UCSD-AML1 (cell line): ENCODE data around the gene ZNF593.

Experiments
- DNase-seq: peaks from one replicate; lab custom pipeline; 2025; ENCODE audit not compliant: unreplicated experiment; lab: John Stamatoyannopoulos, UW

Gene ZNF593

DNA sequence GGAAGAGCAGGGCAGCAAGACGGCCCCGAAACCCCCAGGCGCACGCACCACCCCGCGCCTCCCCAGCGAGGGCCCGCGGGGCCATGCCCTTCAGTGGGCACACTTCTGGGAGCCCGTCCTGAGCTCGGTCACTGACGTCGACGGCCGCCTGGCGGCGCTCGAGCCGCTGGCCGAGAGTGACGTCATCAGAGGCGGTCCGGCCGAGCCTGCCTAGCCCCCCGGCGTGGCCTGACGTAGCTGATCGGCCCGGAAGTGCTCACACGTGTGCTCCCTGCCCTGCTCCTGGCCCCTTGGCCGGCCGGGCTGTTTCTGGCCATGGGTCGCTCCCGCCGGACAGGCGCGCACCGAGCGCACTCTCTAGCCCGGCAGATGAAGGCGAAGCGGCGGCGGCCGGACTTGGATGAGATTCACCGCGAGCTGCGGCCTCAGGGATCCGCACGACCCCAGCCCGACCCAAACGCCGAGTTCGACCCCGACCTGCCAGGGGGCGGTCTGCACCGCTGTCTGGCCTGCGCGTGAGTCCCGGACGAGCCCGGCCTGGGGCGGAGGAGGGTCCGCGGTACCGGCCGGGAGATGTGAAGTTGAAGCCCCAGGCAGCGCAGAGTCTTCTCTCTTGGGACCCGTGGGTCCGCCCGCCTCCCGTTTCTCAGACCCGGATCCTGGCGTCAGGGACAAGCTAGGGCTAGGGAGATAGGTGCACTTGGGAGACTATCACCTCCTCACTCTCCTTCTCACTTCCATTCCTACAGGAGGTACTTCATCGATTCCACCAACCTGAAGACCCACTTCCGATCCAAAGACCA is at the start of gene ZNF593:
TSS of gene ZNF593 (plus strand) at position 240 of the 803 bp plus-strand sequence. CDS start at position 316, 76 bp downstream.
- DNase-seq = peak; percentile 93

DNA sequence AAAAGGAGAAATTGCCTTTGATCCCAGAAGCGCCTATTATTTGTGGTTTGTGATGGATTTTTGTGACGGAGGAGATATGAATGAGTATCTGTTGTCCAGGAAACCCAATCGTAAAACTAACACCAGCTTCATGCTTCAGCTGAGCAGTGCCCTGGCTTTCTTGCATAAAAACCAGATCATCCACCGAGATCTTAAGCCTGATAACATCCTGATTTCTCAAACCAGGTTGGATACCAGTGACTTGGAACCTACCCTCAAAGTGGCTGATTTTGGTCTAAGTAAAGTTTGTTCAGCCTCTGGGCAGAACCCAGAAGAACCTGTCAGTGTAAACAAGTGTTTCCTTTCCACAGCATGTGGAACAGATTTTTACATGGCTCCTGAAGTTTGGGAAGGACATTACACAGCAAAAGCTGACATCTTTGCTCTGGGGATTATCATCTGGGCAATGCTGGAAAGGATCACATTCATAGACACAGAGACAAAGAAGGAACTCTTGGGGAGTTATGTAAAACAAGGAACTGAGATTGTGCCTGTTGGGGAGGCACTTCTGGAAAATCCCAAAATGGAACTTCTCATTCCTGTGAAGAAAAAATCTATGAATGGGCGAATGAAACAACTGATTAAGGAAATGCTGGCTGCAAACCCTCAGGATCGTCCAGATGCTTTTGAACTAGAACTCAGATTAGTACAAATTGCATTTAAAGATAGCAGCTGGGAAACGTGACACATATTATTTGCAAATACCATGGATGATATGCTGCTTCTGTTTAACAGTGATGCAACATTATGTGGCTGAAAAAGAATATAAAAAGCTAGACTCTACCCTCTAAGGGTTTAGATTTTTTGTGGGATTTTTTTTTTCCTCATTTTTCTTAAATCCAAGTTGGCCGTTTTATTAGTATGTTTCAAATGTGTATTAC is 47.6 kb upstream of the ZNF593 start:
- DNase-seq = no peak

DNA sequence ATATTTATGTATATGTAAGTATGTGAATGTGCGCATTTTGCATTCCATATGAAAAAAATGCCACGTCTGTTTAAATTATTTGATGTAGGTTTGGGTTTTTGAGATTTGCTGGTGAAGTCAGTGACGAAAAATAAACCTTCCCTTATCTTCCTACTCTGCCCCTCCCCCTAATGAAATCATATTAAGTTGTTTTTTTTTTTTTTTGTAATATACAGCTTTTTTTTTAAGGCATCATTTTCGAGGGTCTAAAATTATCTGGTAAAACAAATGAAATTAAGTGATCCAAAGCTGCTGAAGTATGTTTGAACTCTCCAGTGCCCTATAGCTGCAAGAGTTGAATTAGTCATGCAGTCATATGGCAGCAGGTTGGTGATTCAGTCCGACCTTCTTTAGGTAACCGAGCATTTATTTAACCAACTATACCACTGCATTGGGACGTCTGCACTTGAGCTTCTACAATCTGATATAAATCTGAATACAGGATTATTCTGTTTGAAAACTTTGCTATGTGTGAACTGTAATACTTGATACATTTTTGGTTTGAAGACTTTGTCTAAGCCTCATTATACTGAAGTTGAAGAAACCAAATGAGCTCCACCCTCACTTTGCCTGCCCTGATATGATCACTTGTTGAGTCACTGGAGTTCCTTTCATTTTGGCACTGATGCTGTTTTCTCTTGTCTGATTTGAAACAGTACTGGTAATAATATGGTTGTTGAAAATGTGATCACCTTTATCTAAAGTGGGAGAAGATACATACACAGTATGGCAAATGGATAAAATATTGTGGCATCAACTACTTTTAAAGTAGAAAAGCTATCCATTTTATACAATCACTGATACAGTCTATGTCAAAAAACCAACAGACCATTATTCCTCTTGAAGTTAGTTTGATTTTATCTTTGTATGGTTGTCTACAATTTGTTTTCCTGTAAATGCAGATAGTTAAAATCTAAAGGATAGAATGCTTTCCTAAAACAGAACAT is 46.4 kb upstream of the ZNF593 start:
- no peak for DNase-seq

DNA sequence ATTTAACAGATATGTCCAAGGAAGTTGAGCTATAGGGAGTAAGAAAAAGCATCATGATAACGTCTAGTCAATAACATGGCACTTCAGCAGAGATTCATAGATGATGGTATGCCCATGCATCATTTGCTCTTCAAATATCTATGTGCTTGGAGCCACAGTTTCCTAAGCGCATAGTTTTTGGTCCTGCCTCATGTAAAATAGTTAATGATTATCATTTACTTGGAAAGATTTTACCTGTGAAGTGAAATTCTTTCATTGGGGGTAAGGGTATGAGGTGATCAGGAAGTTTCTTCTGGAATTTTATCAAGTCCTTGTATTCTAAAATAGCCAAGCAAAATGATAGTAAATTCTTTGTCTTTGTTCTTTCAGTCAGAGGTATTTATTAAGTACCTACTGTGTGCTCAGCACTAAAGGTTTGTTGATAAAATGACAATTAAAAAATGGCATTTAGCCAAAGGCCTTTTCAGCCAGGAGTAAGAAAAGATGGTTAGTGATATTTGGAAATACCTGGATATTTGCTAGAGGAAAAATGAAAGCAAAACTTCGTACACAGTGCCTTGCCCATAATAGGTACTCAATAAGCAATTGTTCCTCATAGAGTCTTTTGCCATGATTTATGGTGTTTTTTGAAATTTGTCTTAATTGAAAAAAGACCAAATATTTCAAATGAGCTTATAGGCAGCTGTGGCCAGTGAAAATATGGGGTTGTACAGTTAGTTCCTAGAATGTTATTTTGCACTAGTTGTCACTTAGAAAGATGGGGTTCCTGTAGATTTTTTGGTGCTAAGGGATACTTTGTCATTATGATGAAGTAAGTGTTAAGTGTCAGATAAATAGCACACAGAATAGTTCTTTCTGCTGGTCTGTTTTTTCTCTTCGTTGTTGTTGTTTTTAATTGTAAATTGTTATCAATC is 45.0 kb upstream of the ZNF593 start:
- DNase-seq = no peak

DNA sequence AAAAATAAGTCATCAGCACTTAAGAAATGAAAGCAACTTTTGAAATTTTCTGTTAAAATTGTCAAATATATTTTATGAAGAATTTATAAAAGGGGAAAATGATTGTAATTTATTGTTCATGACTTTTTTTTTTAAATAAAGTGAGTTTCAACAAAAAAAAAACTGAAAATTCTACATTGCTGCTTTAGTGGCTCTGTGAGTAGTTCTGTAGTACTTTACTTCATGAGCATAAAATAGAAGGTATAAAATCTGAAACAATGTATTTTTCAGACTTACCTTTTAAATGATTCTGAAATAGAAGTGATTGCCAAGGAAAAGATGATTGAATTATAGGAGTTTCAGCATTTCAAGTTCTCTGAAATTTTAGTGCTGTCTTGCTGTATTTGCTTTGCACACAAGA is 44.3 kb upstream of the ZNF593 start:
- no peak for DNase-seq

DNA sequence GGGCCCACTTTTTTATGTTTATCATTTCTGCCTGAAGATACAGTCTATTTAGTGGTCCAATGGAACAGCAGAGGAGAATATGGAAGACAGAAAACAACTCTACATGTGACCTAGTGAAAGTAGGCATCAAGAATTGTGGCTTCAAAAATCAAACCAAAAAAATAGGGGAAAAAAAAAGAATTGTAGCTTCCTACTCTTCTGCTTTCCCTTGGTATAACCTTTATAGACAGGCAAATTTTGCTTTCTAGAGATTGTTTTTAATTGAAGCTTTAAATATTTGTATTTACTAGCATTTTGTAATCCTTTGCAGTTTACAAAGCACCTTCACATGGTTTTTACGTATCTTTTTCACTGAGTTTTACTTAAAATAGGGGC is 43.8 kb upstream of the ZNF593 start:
- no peak for DNase-seq

DNA sequence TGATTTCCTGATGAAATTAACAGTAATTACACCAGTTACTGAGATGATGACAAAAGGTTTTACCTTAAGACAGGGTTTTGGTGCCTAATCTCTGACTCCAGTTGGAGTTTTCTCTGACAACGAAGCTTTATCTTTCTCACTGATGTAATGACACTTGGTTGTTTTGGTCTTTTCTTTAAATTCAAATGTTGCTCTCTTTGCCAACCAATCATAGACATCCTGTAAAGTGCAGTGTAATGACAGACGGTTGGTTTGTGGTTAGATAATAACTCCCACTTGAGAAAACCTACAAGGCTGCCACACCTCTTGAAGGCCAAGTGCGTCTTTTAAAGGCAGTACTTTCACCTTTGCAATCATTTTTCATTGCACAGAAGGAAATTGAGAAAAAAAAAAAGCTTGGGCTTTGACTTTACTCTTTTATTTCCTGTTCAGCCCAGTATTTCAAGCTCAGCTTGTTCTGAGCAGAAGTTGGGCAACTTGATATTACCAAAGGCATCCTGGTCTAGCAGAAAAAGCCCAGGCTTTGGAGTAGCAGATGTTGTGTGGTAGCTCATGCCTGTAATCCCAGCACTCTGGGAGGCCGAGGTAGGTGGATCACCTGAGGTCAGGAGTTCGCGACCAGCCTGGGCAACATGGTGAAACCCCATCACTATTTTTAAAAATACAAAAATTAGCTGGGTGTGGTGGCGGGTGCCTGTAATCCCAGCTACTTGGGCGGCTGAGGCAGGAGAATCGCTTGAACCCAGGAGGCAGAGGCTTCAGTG is 43.2 kb upstream of the ZNF593 start:
- no peak for DNase-seq

DNA sequence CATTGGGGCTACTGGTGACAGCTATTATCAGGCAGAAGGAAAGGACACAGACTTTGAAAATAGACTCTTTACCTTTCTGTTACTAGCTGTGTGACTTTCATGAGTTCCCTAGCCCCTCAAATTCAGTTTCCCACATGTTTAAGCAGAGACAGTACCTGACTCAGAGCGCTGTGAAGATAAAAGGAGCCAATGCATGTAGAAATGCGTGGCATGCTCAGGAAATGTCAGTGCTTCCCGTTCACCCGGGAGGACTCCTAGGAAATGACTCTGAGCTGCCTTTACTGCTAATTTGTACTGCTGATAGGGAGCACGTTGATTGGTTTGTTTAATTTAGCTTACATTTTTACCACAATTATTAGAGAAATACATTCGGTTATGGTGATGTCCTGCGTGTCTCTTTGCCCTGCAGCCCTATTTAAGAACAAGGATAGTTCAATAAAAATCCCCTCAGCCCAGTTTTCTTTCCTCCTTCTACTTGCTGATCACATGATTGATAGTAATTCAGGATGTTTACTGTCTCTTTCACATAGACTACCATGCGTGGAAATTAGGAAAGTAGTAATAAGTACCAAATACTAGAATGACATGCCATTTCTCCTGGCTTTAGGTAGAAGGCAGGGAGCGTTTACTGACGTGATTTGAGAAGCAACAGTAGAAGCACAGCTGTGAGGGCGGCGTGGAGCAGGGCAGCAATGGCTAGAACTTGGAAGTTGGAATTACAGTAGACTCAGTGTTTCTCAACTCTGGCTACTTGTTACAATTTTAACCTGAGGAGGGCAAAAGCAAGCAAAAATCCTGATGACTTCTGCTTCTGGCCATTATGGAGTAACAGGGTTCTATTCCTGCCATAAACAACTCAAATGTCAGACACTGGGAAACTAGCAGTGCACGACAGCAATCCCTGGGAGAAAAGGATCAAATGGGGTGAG is 42.2 kb upstream of the ZNF593 start:
- peak; percentile 22 for DNase-seq

DNA sequence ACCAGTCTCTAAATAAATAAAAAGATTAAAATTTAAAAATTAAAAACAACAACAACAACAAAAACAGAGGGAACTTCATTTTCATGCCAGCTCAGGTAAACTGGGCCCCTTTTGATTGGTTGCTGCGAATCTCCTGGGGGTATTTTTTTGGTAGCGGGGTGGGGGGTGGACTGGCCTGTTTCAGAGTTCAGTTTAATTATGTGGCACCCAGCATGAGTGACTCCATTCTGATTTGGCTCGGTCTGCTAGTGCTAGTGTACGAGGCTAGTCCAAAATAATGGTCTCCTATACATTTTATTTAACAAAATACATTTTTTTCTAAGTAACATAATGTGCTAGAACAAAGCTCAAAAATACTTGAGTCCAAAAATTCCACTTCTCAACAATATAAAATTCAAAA is 39.9 kb upstream of the ZNF593 start:
- DNase-seq = no peak

DNA sequence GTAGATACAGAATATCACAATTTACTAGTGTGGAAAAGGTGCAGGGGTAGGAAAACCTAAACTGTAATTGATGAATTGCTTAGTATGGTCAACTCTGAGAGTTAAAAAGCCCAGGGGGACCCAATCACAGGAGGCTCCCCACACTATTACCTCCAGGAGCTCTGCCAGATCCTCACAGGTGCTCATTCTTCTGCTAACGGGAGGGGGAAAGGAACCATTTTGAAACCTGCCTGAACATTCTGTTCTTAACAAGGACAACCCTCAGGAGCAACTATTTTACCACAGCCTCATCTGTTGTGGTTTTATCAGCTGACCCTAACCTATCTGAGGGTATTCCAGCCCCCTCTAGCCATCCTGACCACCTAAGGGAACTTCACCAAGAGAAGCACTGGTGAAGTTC is 39.0 kb upstream of the ZNF593 start:
- no peak for DNase-seq

DNA sequence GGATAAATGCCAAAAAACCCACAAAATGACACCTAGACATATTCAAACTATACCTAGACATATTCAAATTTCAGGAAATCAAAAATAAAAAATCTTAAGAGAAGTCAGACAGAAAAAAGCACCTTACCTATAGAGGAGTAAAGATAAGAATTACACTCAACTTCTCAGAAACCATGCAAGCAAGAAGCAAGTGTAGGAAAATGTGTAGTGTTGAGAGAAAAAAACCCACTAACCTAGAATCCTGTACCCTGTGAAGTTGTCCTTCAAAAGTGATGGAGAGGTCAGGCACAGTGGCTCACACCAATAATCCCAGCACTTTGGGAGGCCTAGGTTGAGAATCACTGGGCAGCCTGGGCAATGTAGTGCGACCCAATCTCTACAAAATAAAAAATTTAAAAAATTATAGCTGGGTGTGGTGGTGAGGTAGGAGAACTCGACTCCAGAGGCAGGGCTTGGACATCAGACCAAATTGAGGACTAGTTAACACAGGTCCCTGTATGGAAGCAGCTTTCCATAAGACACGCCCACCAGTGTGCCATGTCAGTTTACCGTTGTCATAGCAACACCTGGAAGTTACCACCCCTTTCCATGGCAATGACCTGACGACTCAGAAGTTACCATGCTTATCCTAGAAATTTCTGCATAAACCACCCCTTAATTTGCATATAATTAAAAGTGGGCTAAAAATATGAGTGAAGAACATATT is 37.4 kb upstream of the ZNF593 start:
- DNase-seq = no peak

DNA sequence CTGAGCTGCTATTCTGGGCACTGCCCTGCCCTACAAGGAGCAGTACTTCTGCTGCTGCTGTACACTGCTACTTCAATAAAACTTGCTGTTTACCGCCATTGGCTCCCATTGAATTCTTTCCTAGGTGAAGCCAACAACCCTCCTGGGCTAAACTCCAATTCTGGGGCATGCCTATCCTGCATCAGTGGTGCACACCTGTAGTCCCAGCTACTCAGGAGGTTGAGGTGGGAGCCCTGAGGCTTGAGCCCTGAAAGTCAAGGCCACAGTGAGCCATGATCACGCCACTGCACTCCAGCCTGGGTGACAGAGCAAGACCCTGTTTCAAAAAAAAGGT is 36.9 kb upstream of the ZNF593 start:
- DNase-seq = no peak

DNA sequence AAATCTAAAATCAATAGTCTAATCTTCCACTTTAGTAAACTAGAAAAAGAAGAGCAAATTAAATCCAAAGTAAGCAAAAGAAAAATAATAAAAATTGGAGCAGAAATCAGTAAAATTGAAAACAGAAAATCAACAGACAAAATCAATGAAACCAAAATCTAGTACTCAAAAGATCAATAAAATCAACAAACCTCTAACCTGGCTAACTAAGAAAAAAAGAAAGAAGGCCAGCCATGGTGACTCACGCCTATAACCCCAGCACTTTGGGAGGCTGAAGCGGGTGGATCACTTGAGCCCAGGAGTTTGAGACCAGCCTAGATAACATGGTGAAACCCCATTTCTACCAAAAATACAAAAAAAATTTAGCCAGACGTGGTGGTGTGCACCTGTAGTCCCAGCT is 35.2 kb upstream of the ZNF593 start:
- DNase-seq = no peak

DNA sequence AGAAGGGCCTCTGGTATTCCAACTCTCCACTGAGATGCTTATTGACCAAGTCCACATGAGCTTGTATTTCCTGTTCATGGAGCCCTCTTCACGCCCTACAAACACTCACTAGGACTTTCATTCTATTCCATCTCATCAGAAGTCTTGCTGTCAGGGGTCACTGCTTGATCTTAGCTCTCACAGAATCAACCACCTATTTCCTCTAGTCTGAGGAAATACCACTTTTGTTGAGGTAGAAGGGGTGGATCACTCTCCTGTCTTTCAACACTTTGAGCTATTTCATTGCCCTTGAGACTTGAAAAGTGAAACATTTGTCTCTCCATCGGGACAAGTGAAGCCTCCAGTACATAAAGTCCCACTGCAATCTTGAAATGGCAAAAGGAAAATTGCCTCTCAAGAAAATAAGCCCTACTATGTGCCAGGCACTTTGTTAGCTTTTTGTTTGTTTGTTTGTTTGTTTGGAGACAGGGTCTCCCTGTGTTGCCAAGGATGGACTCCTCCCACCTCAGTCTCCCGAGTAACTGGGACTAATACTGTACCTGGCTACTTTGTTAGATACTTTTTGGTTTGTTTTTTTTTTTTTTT is 30.6 kb upstream of the ZNF593 start:
- DNase-seq = no peak

DNA sequence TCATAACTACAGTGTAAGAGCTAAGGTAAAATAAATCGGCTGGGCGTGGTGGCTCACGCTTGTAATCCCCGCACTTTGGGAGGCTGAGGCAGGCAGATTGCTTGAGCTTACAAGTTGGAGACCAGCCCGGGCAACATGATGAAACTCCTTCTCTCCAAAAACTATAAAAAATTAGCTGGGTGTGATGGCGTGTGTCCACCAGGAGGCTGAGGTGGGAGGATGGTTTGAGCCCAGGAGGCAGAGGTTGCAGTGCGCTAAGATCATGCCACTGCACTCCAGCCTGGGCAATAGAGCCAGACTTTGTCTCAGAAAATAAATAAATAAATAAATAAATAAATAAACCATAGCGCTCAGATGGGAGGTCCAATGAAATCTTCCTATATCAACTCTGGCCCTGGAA is 27.5 kb upstream of the ZNF593 start:
- no peak for DNase-seq

DNA sequence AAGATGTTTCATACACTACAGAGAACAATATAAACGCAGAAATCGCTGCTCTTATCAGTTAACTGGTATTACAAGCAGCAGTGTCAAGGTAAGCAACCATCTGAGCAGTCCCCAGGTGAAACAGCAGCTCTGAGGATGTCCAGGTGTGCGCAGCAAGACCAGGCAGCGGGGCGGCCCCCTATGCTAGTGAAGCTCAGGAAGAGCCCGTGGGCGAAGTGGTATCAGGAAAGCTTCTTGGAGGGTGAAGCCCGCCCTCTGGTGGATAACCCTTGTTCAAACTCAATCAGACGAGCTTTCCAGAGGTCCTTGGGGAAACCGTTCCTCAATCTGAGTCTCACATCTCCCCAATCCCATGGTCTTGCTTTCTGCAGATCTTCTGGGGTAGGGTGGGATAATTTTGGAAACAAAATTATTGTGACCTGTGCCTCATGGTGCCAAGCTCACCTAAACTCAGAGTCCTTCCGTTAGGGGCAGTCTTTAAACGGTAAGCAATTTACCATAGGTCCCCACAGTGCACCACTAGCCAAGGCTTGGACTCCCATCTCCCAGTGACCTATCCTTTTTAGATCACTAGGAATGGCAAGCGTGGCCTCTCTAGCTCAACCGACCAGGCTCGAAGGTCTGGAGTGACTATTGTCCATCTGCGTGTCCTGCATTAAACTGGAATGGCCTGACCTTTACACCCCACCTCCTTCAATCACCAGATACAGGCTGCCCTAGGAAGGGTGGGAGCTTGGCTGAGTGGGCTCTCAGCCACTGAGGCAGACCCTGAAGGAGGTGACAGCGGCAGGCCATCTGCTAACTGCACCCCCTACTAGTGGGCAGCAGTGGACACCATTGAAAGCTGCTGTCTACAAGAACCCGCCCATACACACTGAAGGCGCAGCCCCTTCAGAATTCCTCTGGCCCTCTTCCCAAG is 24.4 kb upstream of the ZNF593 start:
- peak; percentile 71 for DNase-seq
